Thoracic aorta (tissue), 2 donors: ENCODE measurements around the gene NFIA. TPM values are rescaled to one million over a fixed set of nuclear protein-coding genes. Genes with fewer than 3 reads are reported as not detected.

Experiments used
- ATAC-seq: fragments of 150-250 bp; one replicate; pipeline ENCODE4 v1.8.0; 2017; ENCODE audit warnings: low read depth; ENCODE audit not compliant: insufficient number of reproducible peaks, low FRiP score
- DNase-seq: peaks from one replicate; pipeline ENCODE4 v3.0.0-alpha.2; 2020; ENCODE audit warnings: low spot score
- H3K27ac ChIP-seq, 2 donors: fragments of 200-600 bp; sonication (generic); 1 replicate in 1 of 2; 2 replicates in 1 of 2; pipeline ENCODE4 v1.5.1; 2016; ENCODE audit warnings: mild to moderate bottlenecking in 2 of 2, moderate library complexity in 2 of 2
- H3K27me3 ChIP-seq: fragments of 200-600 bp; sonication (generic); replicated peaks from 2 replicates; pipeline ENCODE4 v1.6.0; 2016; ENCODE audit warnings: mild to moderate bottlenecking; ENCODE audit not compliant: insufficient read depth
- H3K36me3 ChIP-seq: fragments of 200-600 bp; sonication (generic); one replicate; pipeline ENCODE4 v1.5.1; 2016
- H3K4me1 ChIP-seq, 2 donors: fragments of 200-600 bp; sonication (generic); 1 replicate in 1 of 2; 2 replicates in 1 of 2; pipeline versions ENCODE4 v1.5.1 to v1.6.0; 2016; ENCODE audit warnings: low read depth in 2 of 2, mild to moderate bottlenecking in 1 of 2; ENCODE audit not compliant: control insufficient read depth in 1 of 2
- H3K4me3 ChIP-seq: fragments of 200-600 bp; sonication (generic); 2 replicates; pipeline ENCODE4 v1.5.1; 2016; ENCODE audit warnings: mild to moderate bottlenecking
- H3K9me3 ChIP-seq: fragments of 200-600 bp; sonication (generic); 2 replicates; pipeline ENCODE4 v1.5.1; 2016
- total RNA-seq, 2 donors: library from RNA; depleted of rRNA; stranded (reverse); fragments of >200 nt; gene quantifications; one replicate each; pipeline versions ENCODE4 v1.1.0 to v1.2.3, GENCODE V29; 2016
- TF ChIP-seq, protein P1 (sequence below): fragments of 200-600 bp; sonication (generic); IDR thresholded peaks from one replicate; pipeline ENCODE4 v1.5.1; 2019; ENCODE audit warnings: antibody characterized with exemption

Gene NFIA
- total RNA-seq, 2 donors from 2014 or later = 99.8 to 118 TPM

DNA sequence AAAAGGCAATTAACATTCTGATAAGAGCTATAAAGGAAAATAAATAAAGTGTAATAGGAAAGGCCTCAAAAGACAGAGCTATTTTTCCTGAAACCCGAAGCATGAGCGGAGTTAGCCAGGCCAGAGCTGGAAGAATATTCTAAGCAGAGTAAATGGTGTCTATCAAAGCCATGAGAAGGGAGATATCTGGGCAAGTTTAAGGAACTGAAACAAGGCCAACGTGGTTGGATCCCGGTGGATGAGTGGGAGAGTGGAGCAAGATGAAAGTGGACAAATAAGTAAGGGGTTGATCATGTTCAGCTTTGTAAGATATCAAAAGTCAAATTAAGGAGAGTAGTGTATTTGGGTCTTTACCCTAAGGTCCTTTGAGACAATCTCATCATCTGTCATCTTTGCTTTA is 408.6 kb downstream of the NFIA start:
- DNase-seq (no peak), ATAC-seq (no peak)
- no peaks in the 10 kb centered on the region for H3K4me1 ChIP-seq
- no peaks in the 10 kb centered on the region for H3K9me3 ChIP-seq
- no peak overlapping the region for H3K4me3 ChIP-seq
- no peak overlapping the region for H3K27ac ChIP-seq
- H3K36me3 ChIP-seq = no peaks in the 10 kb centered on the region
- TF ChIP-seq, protein P1, sequence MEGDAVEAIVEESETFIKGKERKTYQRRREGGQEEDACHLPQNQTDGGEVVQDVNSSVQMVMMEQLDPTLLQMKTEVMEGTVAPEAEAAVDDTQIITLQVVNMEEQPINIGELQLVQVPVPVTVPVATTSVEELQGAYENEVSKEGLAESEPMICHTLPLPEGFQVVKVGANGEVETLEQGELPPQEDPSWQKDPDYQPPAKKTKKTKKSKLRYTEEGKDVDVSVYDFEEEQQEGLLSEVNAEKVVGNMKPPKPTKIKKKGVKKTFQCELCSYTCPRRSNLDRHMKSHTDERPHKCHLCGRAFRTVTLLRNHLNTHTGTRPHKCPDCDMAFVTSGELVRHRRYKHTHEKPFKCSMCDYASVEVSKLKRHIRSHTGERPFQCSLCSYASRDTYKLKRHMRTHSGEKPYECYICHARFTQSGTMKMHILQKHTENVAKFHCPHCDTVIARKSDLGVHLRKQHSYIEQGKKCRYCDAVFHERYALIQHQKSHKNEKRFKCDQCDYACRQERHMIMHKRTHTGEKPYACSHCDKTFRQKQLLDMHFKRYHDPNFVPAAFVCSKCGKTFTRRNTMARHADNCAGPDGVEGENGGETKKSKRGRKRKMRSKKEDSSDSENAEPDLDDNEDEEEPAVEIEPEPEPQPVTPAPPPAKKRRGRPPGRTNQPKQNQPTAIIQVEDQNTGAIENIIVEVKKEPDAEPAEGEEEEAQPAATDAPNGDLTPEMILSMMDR = no peak
- H3K27me3 ChIP-seq = no peaks in the 10 kb centered on the region

DNA sequence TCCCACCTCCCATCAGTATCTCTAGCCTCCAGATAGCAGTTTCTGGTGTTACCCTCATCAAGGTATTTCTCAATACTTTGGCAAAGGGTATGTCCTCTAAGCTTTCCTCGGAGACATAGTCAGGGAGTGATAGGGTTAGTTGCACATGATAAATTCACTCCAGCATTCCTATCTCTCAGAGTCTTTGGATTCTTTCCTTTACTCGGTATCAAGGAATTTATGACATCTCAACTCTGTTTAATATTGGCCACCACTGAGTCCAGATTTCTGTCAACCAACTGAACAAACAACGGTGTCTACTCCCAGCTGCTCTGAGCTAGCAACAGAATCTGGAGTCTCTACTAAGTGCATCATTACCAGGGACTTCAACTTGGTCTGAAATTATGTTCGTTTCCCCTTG is 409.1 kb downstream of the NFIA start:
- ATAC-seq (no peak), DNase-seq (no peak)
- TF ChIP-seq, protein P1 = no peak
- no peaks in the 10 kb centered on the region for H3K36me3 ChIP-seq
- peaks cover 0 to 4% of the 10 kb centered on the region in 2 donors for H3K4me1 ChIP-seq
- no peak overlapping the region for H3K4me3 ChIP-seq
- no peaks in the 10 kb centered on the region for H3K9me3 ChIP-seq
- H3K27ac ChIP-seq = no peak overlapping the region
- no peaks in the 10 kb centered on the region for H3K27me3 ChIP-seq

DNA sequence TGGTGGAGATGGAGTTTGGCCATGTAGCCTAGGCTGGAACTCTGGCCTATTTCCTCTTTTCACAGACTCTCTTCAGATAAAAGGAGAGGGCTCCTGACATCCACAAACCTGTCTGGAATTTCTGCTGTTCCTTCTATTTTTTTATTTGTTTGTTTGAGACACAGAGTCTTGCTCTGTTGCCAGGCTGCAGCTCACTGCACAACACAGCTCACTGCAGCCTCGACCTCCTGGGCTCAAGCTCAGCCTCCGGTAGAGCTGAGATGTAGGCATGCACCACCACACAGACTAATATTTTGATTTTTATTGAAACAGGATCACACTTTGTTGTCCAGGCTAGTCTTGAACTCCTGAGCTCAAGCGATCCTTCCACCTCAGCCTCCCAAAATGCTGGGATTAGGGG is 411.6 kb downstream of the NFIA start:
- no peak overlapping the region for H3K4me3 ChIP-seq

DNA sequence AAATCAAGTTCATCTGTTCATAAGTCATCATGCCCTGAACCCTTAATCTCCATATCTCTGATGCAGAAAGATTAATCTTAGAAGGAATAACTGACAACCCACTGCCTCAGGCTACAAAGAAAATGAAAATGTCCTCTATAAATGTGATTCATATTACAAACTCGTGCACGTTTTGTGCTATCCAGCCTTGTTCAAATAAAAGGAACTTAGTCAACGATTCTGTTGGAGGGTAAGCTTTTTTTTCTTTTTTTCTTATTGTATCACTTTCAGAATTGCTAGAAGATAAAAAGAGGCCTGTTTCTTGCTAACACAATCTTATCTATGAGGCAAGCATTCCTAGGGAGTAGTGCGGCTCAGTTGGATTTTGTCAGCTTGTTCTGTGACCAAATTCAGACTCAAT is 414.1 kb downstream of the NFIA start:
- no peaks in the 10 kb centered on the region for H3K27me3 ChIP-seq
- ATAC-seq (no peak), DNase-seq (no peak)
- no peaks in the 10 kb centered on the region for H3K9me3 ChIP-seq
- no peaks in the 10 kb centered on the region for H3K36me3 ChIP-seq
- H3K27ac ChIP-seq = no peak overlapping the region
- peaks cover 0 to 8% of the 10 kb centered on the region in 2 donors for H3K4me1 ChIP-seq
- no peak overlapping the region for H3K4me3 ChIP-seq
- TF ChIP-seq, protein P1 = no peak

More for the DNA sequence above, 411.6 kb downstream of the NFIA start:
- no peak overlapping the region for H3K27ac ChIP-seq
- TF ChIP-seq, protein P1 = no peak
- no peak for ATAC-seq
- no peak for DNase-seq
- H3K27me3 ChIP-seq = no peaks in the 10 kb centered on the region
- H3K4me1 ChIP-seq = peaks cover 0 to 8% of the 10 kb centered on the region in 2 donors
- no peaks in the 10 kb centered on the region for H3K36me3 ChIP-seq
- no peaks in the 10 kb centered on the region for H3K9me3 ChIP-seq

DNA sequence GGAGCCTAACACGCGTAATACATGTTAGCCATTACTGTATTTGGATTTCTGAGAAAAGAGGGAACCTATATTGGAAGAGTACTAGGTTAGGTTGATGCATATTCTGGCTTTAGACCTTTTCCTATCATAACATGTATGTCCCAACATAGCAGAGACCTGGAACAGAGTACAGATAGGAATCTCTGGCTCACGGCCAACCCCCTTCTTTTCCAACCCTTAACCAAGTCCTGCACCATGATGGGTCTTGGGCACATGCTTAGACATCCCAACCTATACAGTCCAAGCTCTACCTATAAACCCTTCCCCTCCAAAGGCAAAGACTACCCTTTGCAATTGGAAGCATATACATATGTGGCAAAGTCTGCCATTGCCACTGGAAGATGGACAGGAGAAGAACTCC is 414.7 kb downstream of the NFIA start:
- no peak for DNase-seq

More for the DNA sequence above, 414.7 kb downstream of the NFIA start:
- no peak overlapping the region for H3K27ac ChIP-seq
- no peaks in the 10 kb centered on the region for H3K36me3 ChIP-seq
- H3K27me3 ChIP-seq = no peaks in the 10 kb centered on the region
- H3K9me3 ChIP-seq = no peaks in the 10 kb centered on the region
- TF ChIP-seq, protein P1 = no peak
- ATAC-seq = no peak
- H3K4me3 ChIP-seq = no peak overlapping the region
- H3K4me1 ChIP-seq = peaks cover 0 to 8% of the 10 kb centered on the region in 2 donors
